Endothelial cell (in vitro differentiated cells): Measurements from ENCODE around the gene HOOK1. TPM values are rescaled to one million over a fixed set of nuclear protein-coding genes. Genes with fewer than 3 reads are reported as not detected.
A peak's percentile ranks its signal among the peaks of the same experiment; 100 is the strongest.
"Not testable (repeated sequence)": the region's sequence is repeated elsewhere in the genome, so short reads cannot be mapped to it uniquely, and the experiment has no call there.

ENCODE experiments used
- DNase-seq: peaks from one replicate; pipeline ENCODE4 v3.0.0; 2021; ENCODE audit warnings: low spot score
- H3K27ac Mint-ChIP-seq: one replicate; pipeline ENCODE4 v1.8.0; 2021; ENCODE audit warnings: mixed read lengths, inconsistent platforms; ENCODE audit not compliant: unreplicated experiment
- H3K27me3 Mint-ChIP-seq: one replicate; pipeline ENCODE4 v1.8.0; 2021; ENCODE audit warnings: mild to moderate bottlenecking, moderate library complexity, mixed read lengths, inconsistent platforms; ENCODE audit not compliant: unreplicated experiment
- H3K36me3 Mint-ChIP-seq: one replicate; pipeline ENCODE4 v1.8.0; 2021; ENCODE audit warnings: mild to moderate bottlenecking, low read depth, mixed read lengths, inconsistent platforms; ENCODE audit not compliant: unreplicated experiment
- H3K4me1 Mint-ChIP-seq: one replicate; pipeline ENCODE4 v1.8.0; 2021; ENCODE audit warnings: mild to moderate bottlenecking, mixed read lengths, inconsistent platforms; ENCODE audit not compliant: unreplicated experiment
- H3K4me3 Mint-ChIP-seq: one replicate; pipeline ENCODE4 v1.8.0; 2021; ENCODE audit warnings: mild to moderate bottlenecking, mixed read lengths, inconsistent platforms; ENCODE audit not compliant: unreplicated experiment
- H3K9me3 Mint-ChIP-seq: one replicate; pipeline ENCODE4 v1.8.0; 2021; ENCODE audit warnings: mixed read lengths, inconsistent platforms; ENCODE audit not compliant: unreplicated experiment
- total RNA-seq: library from RNA; stranded (reverse); fragmentation: NEBNext Ultra II Directional; extraction: Animal tissue kit (Norgen Biotek cat#: 25700); gene quantifications from one replicate; pipeline ENCODE4 v1.2.1, GENCODE V29; 2021; ENCODE audit not compliant: unreplicated experiment
- TF ChIP-seq, protein P1 (sequence below): fragments of 200-600 bp; sonication (generic); IDR thresholded peaks from one replicate; pipeline ENCODE4 v1.5.0; 2021; ENCODE audit warnings: antibody characterized with exemption; ENCODE audit not compliant: unreplicated experiment

HOOK1 gene
- total RNA-seq, 1 donor from 2014 or later = 8.2 TPM

DNA sequence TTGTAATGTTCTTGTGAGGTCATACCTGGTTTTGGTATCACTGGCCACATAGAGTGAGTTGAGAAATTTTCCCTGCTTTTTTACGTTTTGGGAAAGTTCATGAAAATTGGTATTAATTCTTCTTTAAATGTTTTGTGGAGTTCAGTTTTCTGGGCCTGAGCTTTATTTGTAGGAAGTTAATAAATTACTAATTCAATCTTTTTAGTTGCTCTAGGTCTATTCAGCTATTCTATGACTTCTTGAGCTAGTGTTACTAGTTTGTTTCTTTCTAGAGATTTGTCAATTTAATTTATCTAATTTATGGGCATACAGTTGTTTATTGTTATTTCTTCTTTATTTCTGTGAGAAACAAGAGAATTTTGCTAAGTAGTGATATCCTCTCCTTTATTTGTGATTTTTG is 37.4 kb downstream of the HOOK1 start:
- TF ChIP-seq, protein P1, sequence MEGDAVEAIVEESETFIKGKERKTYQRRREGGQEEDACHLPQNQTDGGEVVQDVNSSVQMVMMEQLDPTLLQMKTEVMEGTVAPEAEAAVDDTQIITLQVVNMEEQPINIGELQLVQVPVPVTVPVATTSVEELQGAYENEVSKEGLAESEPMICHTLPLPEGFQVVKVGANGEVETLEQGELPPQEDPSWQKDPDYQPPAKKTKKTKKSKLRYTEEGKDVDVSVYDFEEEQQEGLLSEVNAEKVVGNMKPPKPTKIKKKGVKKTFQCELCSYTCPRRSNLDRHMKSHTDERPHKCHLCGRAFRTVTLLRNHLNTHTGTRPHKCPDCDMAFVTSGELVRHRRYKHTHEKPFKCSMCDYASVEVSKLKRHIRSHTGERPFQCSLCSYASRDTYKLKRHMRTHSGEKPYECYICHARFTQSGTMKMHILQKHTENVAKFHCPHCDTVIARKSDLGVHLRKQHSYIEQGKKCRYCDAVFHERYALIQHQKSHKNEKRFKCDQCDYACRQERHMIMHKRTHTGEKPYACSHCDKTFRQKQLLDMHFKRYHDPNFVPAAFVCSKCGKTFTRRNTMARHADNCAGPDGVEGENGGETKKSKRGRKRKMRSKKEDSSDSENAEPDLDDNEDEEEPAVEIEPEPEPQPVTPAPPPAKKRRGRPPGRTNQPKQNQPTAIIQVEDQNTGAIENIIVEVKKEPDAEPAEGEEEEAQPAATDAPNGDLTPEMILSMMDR = no peak
- no peaks in the 10 kb centered on the region for H3K27me3 Mint-ChIP-seq
- H3K4me3 Mint-ChIP-seq = no peak overlapping the region
- H3K27ac Mint-ChIP-seq = no peak overlapping the region
- H3K36me3 Mint-ChIP-seq = no peaks in the 10 kb centered on the region
- no peak for DNase-seq
- peaks cover 6% of the 10 kb centered on the region for H3K9me3 Mint-ChIP-seq
- peaks cover 8% of the 10 kb centered on the region for H3K4me1 Mint-ChIP-seq

DNA sequence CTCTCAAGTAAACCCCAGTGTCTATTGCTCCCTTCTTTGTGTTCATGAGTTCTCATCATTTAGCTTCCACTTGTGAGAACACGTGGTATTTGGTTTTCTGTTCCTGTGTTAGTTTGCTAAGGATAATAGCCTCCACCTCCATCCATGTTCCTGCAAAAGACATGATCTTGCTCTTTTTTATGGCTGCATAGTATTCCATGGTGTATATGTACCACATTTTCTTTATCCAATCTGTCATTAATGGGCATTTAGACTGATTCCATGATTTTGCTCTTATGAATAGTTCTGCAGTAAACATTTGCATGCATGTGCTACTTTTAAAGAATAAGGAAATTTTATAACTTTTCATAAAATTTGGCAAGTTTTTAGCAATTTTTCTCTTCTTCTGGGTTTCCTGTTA is 40.5 kb downstream of the HOOK1 start:
- H3K27me3 Mint-ChIP-seq, H3K4me3 Mint-ChIP-seq, H3K36me3 Mint-ChIP-seq, DNase-seq, H3K27ac Mint-ChIP-seq, H3K9me3 Mint-ChIP-seq, H3K4me1 Mint-ChIP-seq: not testable (repeated sequence)

DNA sequence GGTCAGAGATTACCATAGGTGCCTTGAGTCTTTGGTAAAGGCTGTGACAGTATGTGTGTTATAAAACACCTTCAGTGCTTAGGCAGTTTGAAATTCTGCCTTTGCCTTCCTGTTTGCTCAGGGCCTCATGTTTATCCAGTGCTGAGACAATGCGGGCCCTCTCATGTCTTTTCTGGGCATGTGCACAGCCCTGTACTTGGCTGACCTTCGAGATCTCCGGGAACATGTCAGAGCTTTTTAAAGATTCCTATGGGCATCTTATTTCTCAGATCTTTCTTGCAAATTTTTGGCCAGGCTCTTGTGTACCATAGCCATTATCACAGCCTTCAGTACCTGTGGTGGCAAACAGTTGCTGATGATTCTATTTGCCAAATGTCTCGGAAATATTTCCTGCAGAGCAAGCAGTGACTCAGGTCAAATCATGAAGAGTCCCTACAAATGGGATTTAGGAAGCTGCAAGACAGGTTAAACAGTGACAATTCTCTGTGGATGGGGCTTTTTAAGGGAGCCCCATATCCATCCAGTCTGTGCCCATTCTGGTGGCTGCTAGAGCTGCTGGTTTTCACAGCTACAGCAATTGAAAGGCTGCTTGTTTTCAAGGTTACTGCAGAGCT is 42.1 kb downstream of the HOOK1 start:
- no peak for DNase-seq
- Mint-ChIP-seq H3K27me3 (no peaks in the 10 kb centered on the region), H3K27ac (peak overlapping the region; percentile 43), H3K4me1 (peaks cover 8% of the 10 kb centered on the region), H3K36me3 (no peaks in the 10 kb centered on the region), H3K9me3 (peaks cover 6% of the 10 kb centered on the region), H3K4me3 (no peak overlapping the region)
- TF ChIP-seq, protein P1 = no peak

DNA sequence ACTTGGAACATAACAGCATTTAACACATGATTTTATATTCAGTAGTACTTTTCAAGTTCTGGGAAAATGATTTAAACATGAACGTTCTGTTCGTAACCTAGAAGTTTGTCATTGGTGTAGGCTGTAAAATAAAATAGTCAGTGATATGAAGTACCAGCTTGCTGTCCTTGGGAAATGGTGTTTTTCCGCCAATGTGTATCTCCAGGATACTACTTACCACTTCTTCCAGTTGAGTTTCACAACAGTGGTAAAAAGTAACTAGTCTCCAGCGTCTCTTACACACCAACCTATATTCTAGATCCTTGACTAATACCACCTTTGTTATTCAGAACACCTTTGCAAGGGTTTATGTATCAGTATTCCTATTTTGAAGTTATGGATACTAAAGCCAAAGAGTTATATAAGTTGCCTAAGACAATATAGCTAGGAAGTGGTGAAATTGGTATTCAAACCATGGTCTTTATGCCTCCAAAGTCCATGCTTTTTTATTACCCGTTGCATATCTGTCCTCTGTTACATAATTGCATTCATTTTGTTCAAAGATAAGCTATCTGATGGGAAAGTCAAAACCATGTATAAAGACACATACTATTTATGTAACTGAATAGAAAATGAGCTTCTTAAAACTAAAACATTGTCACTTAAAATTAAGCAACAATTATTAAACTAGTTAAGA is 43.1 kb downstream of the HOOK1 start:
- H3K27ac Mint-ChIP-seq = no peak overlapping the region
- peaks cover 8% of the 10 kb centered on the region for H3K4me1 Mint-ChIP-seq
- H3K9me3 Mint-ChIP-seq = peaks cover 6% of the 10 kb centered on the region
- no peaks in the 10 kb centered on the region for H3K27me3 Mint-ChIP-seq
- DNase-seq = no peak
- no peak overlapping the region for H3K4me3 Mint-ChIP-seq
- TF ChIP-seq, protein P1 = no peak
- no peaks in the 10 kb centered on the region for H3K36me3 Mint-ChIP-seq

DNA sequence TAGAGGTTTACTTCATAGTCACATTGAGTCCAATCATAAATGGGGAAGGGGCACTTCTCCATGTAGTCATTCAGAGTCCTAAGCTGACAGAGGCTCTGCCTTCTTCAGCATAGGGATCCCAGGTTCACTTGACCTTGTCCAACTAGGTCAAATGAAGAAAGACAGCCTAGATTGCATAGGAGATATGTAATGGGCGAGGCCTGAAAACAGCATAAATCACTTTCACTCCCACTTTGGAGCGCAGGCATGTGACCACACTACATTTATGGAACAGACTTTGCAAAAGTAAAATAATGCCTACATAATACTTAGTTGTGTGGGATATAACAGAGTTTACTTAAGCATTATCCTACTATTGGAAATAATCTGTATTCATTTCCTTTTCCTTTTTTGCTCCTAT is 51.7 kb downstream of the HOOK1 start:
- Mint-ChIP-seq H3K27ac (no peak overlapping the region), H3K27me3 (no peaks in the 10 kb centered on the region), H3K4me3 (no peak overlapping the region), H3K36me3 (no peaks in the 10 kb centered on the region), H3K4me1 (no peaks in the 10 kb centered on the region), H3K9me3 (no peaks in the 10 kb centered on the region)
- TF ChIP-seq, protein P1 = no peak
- no peak for DNase-seq
